Liver (tissue), 9 donors: ENCODE measurements around the gene EPPIN. TPM values are rescaled to one million over a fixed set of nuclear protein-coding genes. Genes with fewer than 3 reads are reported as not detected.
"Not testable (repeated sequence)": the region's sequence is repeated elsewhere in the genome, so short reads cannot be mapped to it uniquely, and the experiment has no call there.

Experiments
- DNase-seq: peaks from one replicate; pipeline ENCODE4 v3.0.0-alpha.2; 2017; ENCODE audit warnings: low spot score
- H3K27ac ChIP-seq, 2 donors: one replicate each; pipeline ENCODE4 v1.7.0; 2013; ENCODE audit warnings: inconsistent platforms in 2 of 2, low read length in 2 of 2, control low read depth in 1 of 2, low read depth in 1 of 2, mild to moderate bottlenecking in 1 of 2
- H3K27me3 ChIP-seq, 4 donors: one replicate each; pipeline versions ENCODE4 v1.6.1 to v1.7.0; 2013; ENCODE audit warnings: low read length in 3 of 4, inconsistent platforms in 1 of 4, mild to moderate bottlenecking in 1 of 4, moderate library complexity in 1 of 4; ENCODE audit not compliant: control insufficient read depth in 4 of 4, insufficient read depth in 4 of 4
- H3K36me3 ChIP-seq, 4 donors: one replicate each; pipeline versions ENCODE4 v1.6.1 to v1.7.0; 2013; ENCODE audit warnings: low read length in 3 of 4, mild to moderate bottlenecking in 3 of 4, low read depth in 1 of 4, moderate library complexity in 1 of 4; ENCODE audit not compliant: control insufficient read depth in 4 of 4, insufficient read depth in 3 of 4
- H3K4me1 ChIP-seq, 4 donors: one replicate each; pipeline versions ENCODE4 v1.6.1 to v1.7.0; 2013; ENCODE audit warnings: low read length in 3 of 4, mild to moderate bottlenecking in 3 of 4, moderate library complexity in 1 of 4; ENCODE audit not compliant: control insufficient read depth in 4 of 4, insufficient read depth in 4 of 4
- H3K4me3 ChIP-seq, 3 donors: one replicate each; pipeline versions ENCODE4 v1.6.1 to v1.7.0; 2013; ENCODE audit warnings: low read length in 3 of 3, control low read depth in 1 of 3, low read depth in 1 of 3, mild to moderate bottlenecking in 1 of 3
- H3K9ac ChIP-seq, 2 donors: one replicate each; pipeline ENCODE4 v1.7.0; 2013; ENCODE audit warnings: low read length in 2 of 2, mild to moderate bottlenecking in 2 of 2, moderate library complexity in 2 of 2, control low read depth in 1 of 2, low read depth in 1 of 2
- H3K9me3 ChIP-seq, 4 donors: one replicate each; pipeline versions ENCODE4 v1.6.1 to v1.7.0; 2013; ENCODE audit warnings: low read length in 3 of 4; ENCODE audit not compliant: control insufficient read depth in 4 of 4
- EGR1 ChIP-seq, 2 donors: IDR thresholded peaks; 2 replicates each; pipeline ENCODE4 v1.6.1; 2016 to 2018; ENCODE audit warnings: antibody characterized with exemption in 2 of 2, low read depth in 2 of 2
- FOXA1 ChIP-seq: IDR thresholded peaks from 2 replicates; pipeline ENCODE4 v1.6.1; 2016; ENCODE audit warnings: antibody characterized with exemption
- FOXA2 ChIP-seq: IDR thresholded peaks from 2 replicates; pipeline ENCODE4 v1.6.1; 2016; ENCODE audit warnings: antibody characterized with exemption
- GABPA ChIP-seq, 2 donors: IDR thresholded peaks in 1 of 2; conservative IDR thresholded peaks in 1 of 2; 2 replicates each; pipeline ENCODE4 v1.6.1; 2016; ENCODE audit warnings: antibody characterized with exemption in 2 of 2, mild to moderate bottlenecking in 1 of 2, moderate library complexity in 1 of 2
- HNF4A ChIP-seq, 2 donors: conservative IDR thresholded peaks; 2 replicates each; pipeline ENCODE4 v1.6.1; 2016; ENCODE audit warnings: antibody characterized with exemption in 2 of 2, mild to moderate bottlenecking in 2 of 2
- HNF4G ChIP-seq: IDR thresholded peaks from 2 replicates; pipeline ENCODE4 v1.6.1; 2016; ENCODE audit warnings: antibody characterized with exemption
- RAD21 ChIP-seq, 2 donors: IDR thresholded peaks; 2 replicates each; pipeline ENCODE4 v1.6.1; 2016; ENCODE audit warnings: antibody characterized with exemption in 2 of 2, mild to moderate bottlenecking in 2 of 2
- RXRA ChIP-seq, 2 donors: IDR thresholded peaks; 2 replicates each; pipeline ENCODE4 v1.6.1; 2017 to 2018; ENCODE audit warnings: antibody characterized with exemption in 2 of 2, mild to moderate bottlenecking in 1 of 2
- SP1 ChIP-seq: IDR thresholded peaks from 2 replicates; pipeline ENCODE4 v1.6.1; 2018; ENCODE audit warnings: antibody characterized with exemption, mild to moderate bottlenecking
- TAF1 ChIP-seq: conservative IDR thresholded peaks from 2 replicates; pipeline ENCODE4 v1.6.1; 2016; ENCODE audit warnings: antibody characterized with exemption, mild to moderate bottlenecking
- WGBS: extraction: QIAGEN DNeasy Blood & Tissue Kit; methylation state at CpG from one replicate; pipeline ENCODE4 v1.1.7; 2013; 5-methylcytosine and 5-hydroxymethylcytosine counted together
- polyA plus RNA-seq, 2 donors: library from polyadenylated mRNA; stranded (reverse) in 1 of 2; unstranded in 1 of 2; fragments of 200-250 nt in 1 of 2; fragments of >200 nt in 1 of 2; fragmentation: Nextera tagmentation in 1 of 2; extraction: Ambion mirVana in 1 of 2; gene quantifications; one replicate each; pipeline versions ENCODE4 v1.2.1 to v1.2.3, GENCODE V29; 2013 to 2015
- total RNA-seq, 2 donors: library from RNA; depleted of rRNA; stranded (reverse); fragments of >200 nt; gene quantifications; one replicate each; pipeline ENCODE4 v1.2.3, GENCODE V29; 2014
- TF ChIP-seq, protein P1 (sequence below): fragments of 150-350 bp; IDR thresholded peaks from 2 replicates; pipeline ENCODE4 v1.5.1; 2017; ENCODE audit warnings: improper control_type of control experiment, low read depth, low read length; ENCODE audit not compliant: missing input control
- TF ChIP-seq, protein P2 (sequence below): IDR thresholded peaks from 2 replicates; pipeline ENCODE4 v1.6.1; 2016; ENCODE audit warnings: antibody characterized with exemption
- TF ChIP-seq, protein P3 (sequence below): IDR thresholded peaks from 2 replicates; pipeline ENCODE4 v1.6.1; 2016; ENCODE audit warnings: antibody characterized with exemption
- TF ChIP-seq, protein P4 (sequence below): IDR thresholded peaks from 2 replicates; pipeline ENCODE4 v1.6.1; 2016; ENCODE audit warnings: antibody characterized with exemption, mild to moderate bottlenecking
- TF ChIP-seq, protein P5 (sequence below): IDR thresholded peaks from 2 replicates; pipeline ENCODE4 v1.6.1; 2016; ENCODE audit warnings: antibody characterized with exemption
- donor health status: healthy.
- donor health status: healthy.
- donor health status: healthy.
- donor health status: healthy.
- donor health status: healthy.

EPPIN gene
- total and polyA plus RNA-seq, 4 donors = not detected

DNA sequence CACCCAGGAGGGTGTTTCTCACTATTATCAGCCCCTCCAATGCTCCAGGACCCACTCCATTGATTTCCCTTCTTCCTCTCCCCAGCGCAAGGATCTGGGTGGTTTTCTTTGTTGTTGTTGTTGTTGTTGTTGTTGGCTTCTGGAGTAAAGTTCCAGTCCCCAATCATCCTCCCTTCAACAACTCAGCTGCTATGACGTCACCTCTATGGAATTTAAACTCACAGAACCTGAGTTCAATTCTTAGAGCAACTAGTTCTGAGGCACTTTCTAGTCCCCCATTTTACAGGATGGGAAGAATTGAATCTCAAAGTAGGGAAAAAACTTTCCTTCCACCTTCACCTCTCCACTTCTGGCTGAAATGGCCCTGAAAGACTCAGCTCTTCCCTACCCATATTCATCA, 41.6 kb upstream of the EPPIN start:
- WGBS = 62% methylated on average over 2 of the region's 2 CpGs
- no peaks in the 10 kb centered on the region for H3K36me3 ChIP-seq
- no peak for TF ChIP-seq HNF4A (conservative IDR thresholded peaks at IDR 0.05)
- no peaks in the 10 kb centered on the region for H3K9me3 ChIP-seq
- DNase-seq = no peak
- no peaks in the 10 kb centered on the region for H3K4me1 ChIP-seq
- no peak overlapping the region for H3K9ac ChIP-seq
- H3K4me3 ChIP-seq = no peak overlapping the region
- H3K27ac ChIP-seq = no peak overlapping the region
- H3K27me3 ChIP-seq = peaks cover 0 to 3% (median 0%) of the 10 kb centered on the region in 4 donors

DNA sequence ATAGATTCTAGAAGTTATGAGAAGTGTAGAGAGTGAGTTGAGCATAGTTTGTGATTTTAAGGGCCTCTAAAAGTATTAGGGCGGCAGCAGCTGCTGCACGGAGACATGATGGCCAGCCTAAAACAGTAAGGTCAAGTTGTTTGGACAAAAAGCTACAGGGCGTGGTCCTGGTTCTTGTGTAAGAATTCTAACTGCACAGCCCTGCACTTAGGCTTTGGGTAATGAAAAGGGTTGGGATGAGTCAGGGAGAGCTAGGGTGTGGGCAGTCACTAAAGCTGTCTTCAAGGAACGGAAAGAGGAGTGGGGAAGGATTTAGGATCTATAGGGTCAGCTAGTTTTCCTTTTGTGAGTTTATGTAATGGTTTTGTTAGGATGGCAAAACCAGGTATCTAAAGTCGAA, 38.8 kb upstream of the EPPIN start:
- H3K27ac ChIP-seq, H3K9me3 ChIP-seq, H3K9ac ChIP-seq, H3K36me3 ChIP-seq, H3K27me3 ChIP-seq, H3K4me1 ChIP-seq, DNase-seq, H3K4me3 ChIP-seq: not testable (repeated sequence)
- 80% methylated on average over 5 of the region's 5 CpGs for WGBS

DNA sequence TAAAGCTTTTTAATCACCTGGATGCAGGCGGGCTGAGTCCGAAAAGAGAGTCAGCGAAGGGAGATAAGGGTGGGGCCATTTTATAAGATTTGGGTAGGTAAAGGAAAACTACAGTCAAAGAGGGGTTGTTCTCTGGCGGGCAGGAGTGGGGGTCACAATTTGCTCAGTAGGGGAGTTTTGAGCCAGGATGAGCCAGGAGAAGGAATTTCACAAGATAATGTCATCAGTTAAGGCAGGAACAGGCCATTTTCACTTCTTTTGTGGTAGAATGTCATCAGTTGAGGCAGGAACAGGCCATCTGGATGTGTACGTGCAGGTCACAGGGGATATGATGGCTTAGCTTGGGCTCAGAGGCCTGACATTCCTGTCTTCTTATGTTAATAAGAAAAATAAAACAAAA, 37.1 kb upstream of the EPPIN start:
- not testable (repeated sequence) for H3K27ac ChIP-seq, DNase-seq, H3K27me3 ChIP-seq, H3K4me1 ChIP-seq, H3K36me3 ChIP-seq, H3K9ac ChIP-seq, H3K9me3 ChIP-seq, H3K4me3 ChIP-seq
- WGBS = 75% methylated on average over 5 of the region's 5 CpGs

DNA sequence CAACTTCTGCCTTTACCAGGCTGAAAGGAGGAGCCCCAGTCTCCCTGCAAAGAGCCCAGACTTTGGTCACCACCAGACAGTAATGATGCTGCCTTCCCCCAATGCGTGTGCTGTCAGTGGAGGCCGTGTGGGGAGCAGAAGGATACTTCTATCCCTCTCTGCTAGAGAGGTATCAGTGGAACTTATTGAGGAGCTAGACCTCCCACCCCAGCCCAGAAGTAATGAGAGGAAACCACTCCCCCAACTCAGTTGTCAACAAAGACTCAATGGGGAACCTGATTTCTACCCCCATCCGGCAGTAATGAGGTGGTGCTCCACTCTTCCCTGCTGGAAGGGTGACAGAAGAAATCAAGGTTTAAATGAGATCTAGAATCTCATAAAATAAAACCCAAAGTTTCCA, 36.3 kb upstream of the EPPIN start:
- no peak for DNase-seq
- TF ChIP-seq, protein P1, sequence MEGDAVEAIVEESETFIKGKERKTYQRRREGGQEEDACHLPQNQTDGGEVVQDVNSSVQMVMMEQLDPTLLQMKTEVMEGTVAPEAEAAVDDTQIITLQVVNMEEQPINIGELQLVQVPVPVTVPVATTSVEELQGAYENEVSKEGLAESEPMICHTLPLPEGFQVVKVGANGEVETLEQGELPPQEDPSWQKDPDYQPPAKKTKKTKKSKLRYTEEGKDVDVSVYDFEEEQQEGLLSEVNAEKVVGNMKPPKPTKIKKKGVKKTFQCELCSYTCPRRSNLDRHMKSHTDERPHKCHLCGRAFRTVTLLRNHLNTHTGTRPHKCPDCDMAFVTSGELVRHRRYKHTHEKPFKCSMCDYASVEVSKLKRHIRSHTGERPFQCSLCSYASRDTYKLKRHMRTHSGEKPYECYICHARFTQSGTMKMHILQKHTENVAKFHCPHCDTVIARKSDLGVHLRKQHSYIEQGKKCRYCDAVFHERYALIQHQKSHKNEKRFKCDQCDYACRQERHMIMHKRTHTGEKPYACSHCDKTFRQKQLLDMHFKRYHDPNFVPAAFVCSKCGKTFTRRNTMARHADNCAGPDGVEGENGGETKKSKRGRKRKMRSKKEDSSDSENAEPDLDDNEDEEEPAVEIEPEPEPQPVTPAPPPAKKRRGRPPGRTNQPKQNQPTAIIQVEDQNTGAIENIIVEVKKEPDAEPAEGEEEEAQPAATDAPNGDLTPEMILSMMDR = no peak
- TF ChIP-seq EGR1 (IDR thresholded peaks at IDR 0.05; ENCODE audit: low read depth in 2 of 2) (no peak), HNF4A (conservative IDR thresholded peaks at IDR 0.05) (no peak), GABPA (IDR thresholded peaks at IDR 0.05 in 1 of 2, conservative IDR thresholded peaks at IDR 0.05 in 1 of 2) (no peak), HNF4G (no peak), FOXA2 (no peak), RAD21 (IDR thresholded peaks at IDR 0.05) (no peak), SP1 (no peak), FOXA1 (no peak), RXRA (IDR thresholded peaks at IDR 0.05) (no peak), TAF1 (no peak)
- TF ChIP-seq, protein P2, sequence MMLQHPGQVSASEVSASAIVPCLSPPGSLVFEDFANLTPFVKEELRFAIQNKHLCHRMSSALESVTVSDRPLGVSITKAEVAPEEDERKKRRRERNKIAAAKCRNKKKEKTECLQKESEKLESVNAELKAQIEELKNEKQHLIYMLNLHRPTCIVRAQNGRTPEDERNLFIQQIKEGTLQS = no peak
- TF ChIP-seq, protein P3, sequence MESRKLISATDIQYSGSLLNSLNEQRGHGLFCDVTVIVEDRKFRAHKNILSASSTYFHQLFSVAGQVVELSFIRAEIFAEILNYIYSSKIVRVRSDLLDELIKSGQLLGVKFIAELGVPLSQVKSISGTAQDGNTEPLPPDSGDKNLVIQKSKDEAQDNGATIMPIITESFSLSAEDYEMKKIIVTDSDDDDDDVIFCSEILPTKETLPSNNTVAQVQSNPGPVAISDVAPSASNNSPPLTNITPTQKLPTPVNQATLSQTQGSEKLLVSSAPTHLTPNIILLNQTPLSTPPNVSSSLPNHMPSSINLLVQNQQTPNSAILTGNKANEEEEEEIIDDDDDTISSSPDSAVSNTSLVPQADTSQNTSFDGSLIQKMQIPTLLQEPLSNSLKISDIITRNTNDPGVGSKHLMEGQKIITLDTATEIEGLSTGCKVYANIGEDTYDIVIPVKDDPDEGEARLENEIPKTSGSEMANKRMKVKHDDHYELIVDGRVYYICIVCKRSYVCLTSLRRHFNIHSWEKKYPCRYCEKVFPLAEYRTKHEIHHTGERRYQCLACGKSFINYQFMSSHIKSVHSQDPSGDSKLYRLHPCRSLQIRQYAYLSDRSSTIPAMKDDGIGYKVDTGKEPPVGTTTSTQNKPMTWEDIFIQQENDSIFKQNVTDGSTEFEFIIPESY = no peak
- TF ChIP-seq, protein P4, sequence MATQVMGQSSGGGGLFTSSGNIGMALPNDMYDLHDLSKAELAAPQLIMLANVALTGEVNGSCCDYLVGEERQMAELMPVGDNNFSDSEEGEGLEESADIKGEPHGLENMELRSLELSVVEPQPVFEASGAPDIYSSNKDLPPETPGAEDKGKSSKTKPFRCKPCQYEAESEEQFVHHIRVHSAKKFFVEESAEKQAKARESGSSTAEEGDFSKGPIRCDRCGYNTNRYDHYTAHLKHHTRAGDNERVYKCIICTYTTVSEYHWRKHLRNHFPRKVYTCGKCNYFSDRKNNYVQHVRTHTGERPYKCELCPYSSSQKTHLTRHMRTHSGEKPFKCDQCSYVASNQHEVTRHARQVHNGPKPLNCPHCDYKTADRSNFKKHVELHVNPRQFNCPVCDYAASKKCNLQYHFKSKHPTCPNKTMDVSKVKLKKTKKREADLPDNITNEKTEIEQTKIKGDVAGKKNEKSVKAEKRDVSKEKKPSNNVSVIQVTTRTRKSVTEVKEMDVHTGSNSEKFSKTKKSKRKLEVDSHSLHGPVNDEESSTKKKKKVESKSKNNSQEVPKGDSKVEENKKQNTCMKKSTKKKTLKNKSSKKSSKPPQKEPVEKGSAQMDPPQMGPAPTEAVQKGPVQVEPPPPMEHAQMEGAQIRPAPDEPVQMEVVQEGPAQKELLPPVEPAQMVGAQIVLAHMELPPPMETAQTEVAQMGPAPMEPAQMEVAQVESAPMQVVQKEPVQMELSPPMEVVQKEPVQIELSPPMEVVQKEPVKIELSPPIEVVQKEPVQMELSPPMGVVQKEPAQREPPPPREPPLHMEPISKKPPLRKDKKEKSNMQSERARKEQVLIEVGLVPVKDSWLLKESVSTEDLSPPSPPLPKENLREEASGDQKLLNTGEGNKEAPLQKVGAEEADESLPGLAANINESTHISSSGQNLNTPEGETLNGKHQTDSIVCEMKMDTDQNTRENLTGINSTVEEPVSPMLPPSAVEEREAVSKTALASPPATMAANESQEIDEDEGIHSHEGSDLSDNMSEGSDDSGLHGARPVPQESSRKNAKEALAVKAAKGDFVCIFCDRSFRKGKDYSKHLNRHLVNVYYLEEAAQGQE = no peak
- TF ChIP-seq, protein P5, sequence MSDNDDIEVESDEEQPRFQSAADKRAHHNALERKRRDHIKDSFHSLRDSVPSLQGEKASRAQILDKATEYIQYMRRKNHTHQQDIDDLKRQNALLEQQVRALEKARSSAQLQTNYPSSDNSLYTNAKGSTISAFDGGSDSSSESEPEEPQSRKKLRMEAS = no peak
- H3K4me1 ChIP-seq = no peaks in the 10 kb centered on the region
- H3K9ac ChIP-seq = no peak overlapping the region
- WGBS = 54% methylated on average over 3 of the region's 3 CpGs
- no peaks in the 10 kb centered on the region for H3K36me3 ChIP-seq
- peaks cover 0 to 6% (median 0%) of the 10 kb centered on the region in 4 donors for H3K27me3 ChIP-seq
- H3K9me3 ChIP-seq = no peaks in the 10 kb centered on the region
- no peak overlapping the region for H3K27ac ChIP-seq
- H3K4me3 ChIP-seq = no peak overlapping the region
